ENCODE data around the gene ATAD2B.

GRCh38 chr2:23769364-23769763, 157.6 kb downstream of the ATAD2B start:
- TF ChIP-seq CTCF (IDR thresholded peaks at IDR 0.05; ENCODE audit: low read depth, low read length), result no peak
- no peak for TF ChIP-seq POLR2A (IDR thresholded peaks at IDR 0.05; ENCODE audit: extremely low read depth, insufficient read length)

Measured in NB4 (cell line).